ENCODE data around the gene TINAGL1. TPM values are rescaled to one million over a fixed set of nuclear protein-coding genes. Genes with fewer than 3 reads are reported as not detected.

The TINAGL1 gene
- total RNA-seq, 1 donor from 2014 or later, result not detected

DNA sequence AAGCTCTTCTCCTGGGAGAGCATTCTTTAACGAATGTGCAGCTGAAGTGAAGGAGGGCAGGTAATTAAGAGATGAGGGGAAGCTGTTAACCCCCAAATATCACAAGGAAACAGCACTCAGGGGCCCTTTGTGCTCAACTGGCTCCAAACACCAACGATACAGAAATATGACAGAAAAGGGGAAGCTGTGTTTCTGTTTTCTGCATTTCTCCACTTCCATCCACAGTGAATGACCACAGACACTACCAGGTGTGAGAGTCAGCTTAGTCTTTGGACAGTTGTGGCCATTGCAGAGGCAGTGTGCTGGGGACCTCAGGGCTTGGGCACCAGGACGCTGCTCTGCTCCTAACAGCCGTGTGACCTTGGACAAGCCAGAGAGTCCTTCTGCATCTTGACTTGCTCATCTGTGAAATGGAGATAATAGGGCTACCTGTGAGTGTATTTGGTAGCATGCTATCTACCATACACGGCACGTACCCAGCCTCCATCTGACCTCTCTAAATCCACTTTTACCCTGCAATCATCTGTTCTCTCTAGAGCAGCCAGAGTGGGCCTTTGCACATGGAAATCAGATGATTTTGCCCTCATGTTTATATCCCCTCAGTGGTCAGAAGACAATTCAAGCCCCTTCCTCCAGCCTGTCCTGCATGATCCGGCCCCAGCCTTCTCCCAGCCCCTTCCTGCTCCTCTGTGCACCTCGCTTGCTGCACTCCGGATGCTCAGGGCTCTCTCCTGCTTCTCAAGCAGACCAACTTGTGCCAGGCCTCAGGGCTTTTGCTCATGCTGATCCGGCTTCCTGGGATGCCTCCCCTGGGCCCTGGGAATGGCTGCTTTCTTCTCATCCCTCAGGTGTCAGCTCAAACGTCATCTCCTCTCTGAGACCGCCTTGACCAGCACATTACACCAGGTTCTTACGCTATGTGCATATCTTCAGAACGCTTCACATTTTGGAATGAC, 4.7 kb upstream of the TINAGL1 start:
- DNase-seq (peak; percentile 7), ATAC-seq (ENCODE audit: low read depth) (no peak)
- peaks cover 9% of the 10 kb centered on the region for H3K27me3 Mint-ChIP-seq
- ChIA-PET POLR2A (interaction anchor here (0.9 kb wide), 1 partner anchor 175 kb away, joined by 3 read pairs; no protein-coding TSS in a partner anchor), CTCF (no interaction called here)
- peaks cover 4% of the 10 kb centered on the region for H3K4me1 Mint-ChIP-seq
- TF ChIP-seq, protein P1, sequence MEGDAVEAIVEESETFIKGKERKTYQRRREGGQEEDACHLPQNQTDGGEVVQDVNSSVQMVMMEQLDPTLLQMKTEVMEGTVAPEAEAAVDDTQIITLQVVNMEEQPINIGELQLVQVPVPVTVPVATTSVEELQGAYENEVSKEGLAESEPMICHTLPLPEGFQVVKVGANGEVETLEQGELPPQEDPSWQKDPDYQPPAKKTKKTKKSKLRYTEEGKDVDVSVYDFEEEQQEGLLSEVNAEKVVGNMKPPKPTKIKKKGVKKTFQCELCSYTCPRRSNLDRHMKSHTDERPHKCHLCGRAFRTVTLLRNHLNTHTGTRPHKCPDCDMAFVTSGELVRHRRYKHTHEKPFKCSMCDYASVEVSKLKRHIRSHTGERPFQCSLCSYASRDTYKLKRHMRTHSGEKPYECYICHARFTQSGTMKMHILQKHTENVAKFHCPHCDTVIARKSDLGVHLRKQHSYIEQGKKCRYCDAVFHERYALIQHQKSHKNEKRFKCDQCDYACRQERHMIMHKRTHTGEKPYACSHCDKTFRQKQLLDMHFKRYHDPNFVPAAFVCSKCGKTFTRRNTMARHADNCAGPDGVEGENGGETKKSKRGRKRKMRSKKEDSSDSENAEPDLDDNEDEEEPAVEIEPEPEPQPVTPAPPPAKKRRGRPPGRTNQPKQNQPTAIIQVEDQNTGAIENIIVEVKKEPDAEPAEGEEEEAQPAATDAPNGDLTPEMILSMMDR (IDR thresholded peaks at IDR 0.05), result no peak
- intact Hi-C loops (cut with micrococcal nuclease), result no loop called here
- H3K4me3 Mint-ChIP-seq, result no peak overlapping the region
- no peaks in the 10 kb centered on the region for H3K9me3 Mint-ChIP-seq
- no peak overlapping the region for H3K27ac Mint-ChIP-seq
- H3K36me3 Mint-ChIP-seq (ENCODE audit: low read depth), result no peaks in the 10 kb centered on the region

DNA sequence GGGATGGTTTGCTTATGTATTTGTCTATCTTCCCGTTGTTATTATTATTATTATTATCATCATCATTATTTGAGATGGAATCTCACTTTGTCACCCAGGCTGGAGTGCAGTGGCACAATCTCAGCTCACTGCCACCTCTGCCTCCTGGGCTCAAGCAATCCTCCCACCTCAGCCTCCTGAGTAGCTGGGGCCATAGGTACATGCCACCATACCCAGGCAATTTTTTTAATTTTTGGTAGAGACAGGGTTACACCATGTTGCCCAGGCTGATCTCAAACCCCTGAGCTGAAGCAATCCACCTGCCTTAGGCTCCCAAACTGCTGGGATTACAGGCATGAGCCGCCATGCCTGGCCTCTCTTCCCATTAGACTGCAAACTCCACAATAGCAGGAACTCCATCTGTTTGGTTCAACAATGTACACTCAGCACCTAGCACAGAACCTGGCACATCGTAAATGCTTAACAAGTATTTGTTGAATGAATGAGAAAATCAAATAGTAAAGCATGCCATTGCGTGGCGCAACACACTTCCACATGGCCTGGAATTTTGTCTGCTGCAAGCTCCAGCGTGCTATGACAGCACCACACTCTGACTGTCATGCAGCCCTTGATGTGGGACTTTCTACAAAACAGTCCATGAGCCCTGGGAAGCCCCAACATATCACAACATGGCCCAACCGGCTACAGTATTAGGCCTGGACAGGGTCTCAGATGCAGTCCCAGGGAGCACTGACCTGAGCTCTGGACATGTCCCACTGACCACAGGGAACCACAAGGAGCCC, 3.8 kb upstream of the TINAGL1 start:
- H3K27me3 Mint-ChIP-seq, result peaks cover 13% of the 10 kb centered on the region
- CTCF ChIA-PET, result no interaction called here
- DNase-seq (no peak), ATAC-seq (ENCODE audit: low read depth) (no peak)
- POLR2A ChIA-PET, result interaction anchor here (0.9 kb wide), 1 partner anchor 176 kb away, joined by 3 read pairs; no protein-coding TSS in a partner anchor
- TF ChIP-seq, protein P1 (IDR thresholded peaks at IDR 0.05), result no peak
- H3K4me1 Mint-ChIP-seq, result peaks cover 4% of the 10 kb centered on the region
- intact Hi-C loops (cut with micrococcal nuclease), result no loop called here
- H3K27ac Mint-ChIP-seq, result no peak overlapping the region
- H3K4me3 Mint-ChIP-seq, result no peak overlapping the region
- H3K36me3 Mint-ChIP-seq (ENCODE audit: low read depth), result no peaks in the 10 kb centered on the region
- H3K9me3 Mint-ChIP-seq, result no peaks in the 10 kb centered on the region

DNA sequence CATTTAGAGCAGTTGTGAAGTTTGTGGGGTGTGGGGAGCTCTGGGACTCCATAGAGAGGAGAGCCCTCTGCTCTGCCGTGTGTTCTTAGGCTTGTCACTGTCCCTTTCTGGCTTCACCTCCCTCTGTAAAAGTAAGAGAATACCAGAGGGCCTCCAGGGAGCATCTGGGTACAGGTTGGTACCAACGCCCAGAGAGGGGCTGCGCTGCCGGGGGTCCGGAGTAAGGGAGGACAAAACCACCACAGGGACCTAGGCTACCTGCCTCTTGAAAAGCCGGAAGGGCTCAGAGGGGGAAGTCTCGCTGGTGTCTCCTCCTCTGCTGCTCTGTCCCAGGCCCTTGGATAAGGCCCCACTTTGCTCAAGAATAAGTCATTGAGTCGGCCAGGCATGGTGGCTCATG, 3.1 kb upstream of the TINAGL1 start:
- intact Hi-C loops (cut with micrococcal nuclease), result no loop called here
- Mint-ChIP-seq H3K36me3 (ENCODE audit: low read depth) (no peaks in the 10 kb centered on the region), H3K27ac (no peak overlapping the region), H3K9me3 (no peaks in the 10 kb centered on the region), H3K4me1 (peaks cover 4% of the 10 kb centered on the region), H3K4me3 (no peak overlapping the region), H3K27me3 (peaks cover 15% of the 10 kb centered on the region)
- CTCF ChIA-PET, result no interaction called here
- DNase-seq, result no peak
- POLR2A ChIA-PET, result no interaction called here
- ATAC-seq (ENCODE audit: low read depth), result no peak
- TF ChIP-seq, protein P1 (IDR thresholded peaks at IDR 0.05), result no peak

DNA sequence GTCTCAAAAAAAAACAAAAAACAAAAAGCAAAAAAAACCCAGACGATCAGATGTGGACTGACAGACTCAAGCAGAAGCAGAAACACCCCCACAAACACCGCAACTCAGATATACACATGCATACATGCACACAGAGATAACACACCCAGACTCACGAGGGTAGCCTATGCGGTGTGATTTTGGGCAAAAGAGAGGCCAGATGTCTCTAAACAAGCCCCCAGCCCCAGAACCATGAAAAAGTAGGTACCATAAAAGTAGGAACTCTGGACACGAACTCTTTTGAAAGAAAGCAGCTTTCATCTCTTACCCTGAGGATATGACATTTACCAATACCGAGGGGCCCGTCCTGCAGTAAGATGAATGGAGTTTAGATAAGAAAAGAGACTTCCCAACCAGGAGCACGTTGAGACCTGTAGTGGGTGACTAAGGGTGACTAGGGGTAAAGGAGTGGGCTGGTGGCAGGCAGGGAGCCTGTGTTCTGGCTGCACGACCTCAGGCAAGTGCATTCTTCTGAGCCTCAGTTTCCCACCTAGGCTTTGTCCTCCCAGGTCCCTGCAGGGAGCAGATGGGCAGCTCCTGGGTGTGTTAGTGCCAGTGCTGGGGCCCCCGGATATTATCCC, 1.5 kb upstream of the TINAGL1 start:
- CTCF ChIA-PET, result no interaction called here
- TF ChIP-seq, protein P1 (IDR thresholded peaks at IDR 0.05), result no peak
- no peak overlapping the region for H3K27ac Mint-ChIP-seq

More for the DNA sequence above, 1.5 kb upstream of the TINAGL1 start:
- POLR2A ChIA-PET, result no interaction called here
- intact Hi-C loops (cut with micrococcal nuclease), result no loop called here
- ATAC-seq (ENCODE audit: low read depth) (no peak), DNase-seq (no peak)
- Mint-ChIP-seq H3K4me3 (no peak overlapping the region), H3K4me1 (peaks cover 4% of the 10 kb centered on the region), H3K27me3 (peaks cover 15% of the 10 kb centered on the region), H3K9me3 (no peaks in the 10 kb centered on the region), H3K36me3 (ENCODE audit: low read depth) (no peaks in the 10 kb centered on the region)

All from activated B cell treated with CpG ODN at 0.5 μM for 24 hours (primary cell).